ENCODE data around the gene KIF1A.

DNA sequence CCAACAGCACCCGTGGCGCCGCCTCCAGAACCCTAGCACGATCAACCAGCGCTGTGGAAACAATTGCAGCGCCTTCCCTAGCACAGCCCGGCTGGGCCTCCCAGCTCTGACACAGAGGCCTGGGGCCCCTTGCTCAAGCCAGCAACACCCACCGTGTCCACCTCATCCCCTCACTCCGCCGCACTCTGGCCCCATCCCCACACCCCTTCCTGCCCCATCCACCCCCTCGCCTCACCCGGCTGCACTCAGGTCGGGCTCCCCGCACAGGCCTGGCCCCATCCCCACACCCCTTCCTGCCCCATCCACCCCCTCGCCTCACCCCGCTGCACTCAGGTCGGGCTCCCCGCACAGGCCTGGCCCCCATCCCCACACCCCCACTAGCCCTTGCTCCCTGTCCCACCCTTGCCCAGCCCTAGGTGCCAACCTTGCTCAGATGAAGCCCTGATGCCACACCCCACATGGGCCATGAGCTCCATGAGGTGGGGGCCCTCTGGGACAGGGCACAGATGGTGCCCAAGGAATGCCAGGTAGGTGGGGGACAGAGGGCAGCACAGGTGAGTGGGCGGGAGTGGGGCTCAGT is 28.7 kb downstream of the KIF1A start:
- no peak for TF ChIP-seq EZH2 (IDR thresholded peaks at IDR 0.05; ENCODE audit: low read length, unreplicated experiment)
- no peak for TF ChIP-seq EZH2phosphoT487 (IDR thresholded peaks at IDR 0.05; ENCODE audit: borderline replicate concordance, low read length)
